ENCODE data around the gene PLAU. TPM values are rescaled to one million over a fixed set of nuclear protein-coding genes. Genes with fewer than 3 reads are reported as not detected.

PLAU gene
- total and polyA plus RNA-seq, 2 of the 13 experiments (the other 11 are each of a cell fraction or from before 2014, with no cell fraction given) = 0.45 to 11.2 TPM

GRCh38 chr10:73907841-73908517 lies 3.0 kb upstream of the PLAU start:
- Histone ChIP-seq H3K9ac (ENCODE audit: insufficient read depth, low read depth, low read length) (no peak overlapping the region), H3K4me2 (ENCODE audit: low read depth, low read length) (no peak overlapping the region), H4K20me1 (ENCODE audit: insufficient read depth, low read length) (no peaks in the 10 kb centered on the region), H3K27me3 (ENCODE audit: control insufficient read depth in 1 of 2, insufficient read depth in 2 of 2, low read length in 2 of 2) (peaks cover 4 to 13% of the 10 kb centered on the region in 2 experiments; a peak in 4 of 5 replicates), H2AFZ (ENCODE audit: low read length) (no peak overlapping the region), H3K9me3 (ENCODE audit: low read length) (no peaks in the 10 kb centered on the region), H3K4me3 (replicated peaks in 1 of 3; ENCODE audit: insufficient read depth in 1 of 3, low read depth in 2 of 3, low read length in 3 of 3) (no peak overlapping the region), H3K79me2 (ENCODE audit: insufficient read depth, low read length) (no peaks in the 10 kb centered on the region), H3K4me1 (ENCODE audit: insufficient read depth, low read length) (peaks cover 43% of the 10 kb centered on the region), H3K27ac (ENCODE audit: extremely low read length, insufficient read depth, low read length) (no peak overlapping the region), H3K36me3 (replicated peaks in 1 of 2; ENCODE audit: control insufficient read depth in 1 of 2, insufficient read depth in 2 of 2, low read length in 2 of 2) (no peaks in the 10 kb centered on the region)
- no TSS peak for BruUV-seq (replicated peaks)
- WGBS (ENCODE audit: low lambda C conversion rate) = 27% methylated on average over 5 of the region's 6 CpGs
- FAIRE-seq (no peak), ATAC-seq (no peak), DNase-seq (ENCODE audit: low spot score) (no peak)
- intact Hi-C loops (cut with micrococcal nuclease; ENCODE audit: unreplicated experiment) (no loop called here), in situ Hi-C loops (cut with HindIII; ENCODE audit: extremely low pct_ligation_motif_present, low pct_unique_long_range_greater_than_20kb) (no loop called here)
- ChIA-PET CTCF (ENCODE audit: low intra/inter-chr PET ratio, low total read pairs) (no interaction called here), POLR2A (no interaction called here)
- TF ChIP-seq ZNF264 (CRISPR knock-in tag; IDR thresholded peaks at IDR 0.05) (no peak), ZNF629 (CRISPR knock-in tag; conservative IDR thresholded peaks at IDR 0.05) (0 out of 2 replicates have a peak, but pooled peaks have one; percentile 26), RFXANK (CRISPR knock-in tag; IDR thresholded peaks at IDR 0.05) (no peak)

GRCh38 chr10:73908853-73909539 lies 1.9 kb upstream of the PLAU start:
- 11% methylated on average over 9 of the region's 10 CpGs for WGBS (ENCODE audit: low lambda C conversion rate)
- in situ Hi-C loops (cut with HindIII; ENCODE audit: extremely low pct_ligation_motif_present, low pct_unique_long_range_greater_than_20kb) = no loop called here
- Histone ChIP-seq H3K9me3 (ENCODE audit: low read length) (no peaks in the 10 kb centered on the region), H3K4me3 (replicated peaks in 1 of 3; ENCODE audit: insufficient read depth in 1 of 3, low read depth in 2 of 3, low read length in 3 of 3) (no peak overlapping the region), H3K36me3 (replicated peaks in 1 of 2; ENCODE audit: control insufficient read depth in 1 of 2, insufficient read depth in 2 of 2, low read length in 2 of 2) (no peaks in the 10 kb centered on the region), H3K79me2 (ENCODE audit: insufficient read depth, low read length) (no peaks in the 10 kb centered on the region), H4K20me1 (ENCODE audit: insufficient read depth, low read length) (no peaks in the 10 kb centered on the region), H3K27ac (ENCODE audit: extremely low read length, insufficient read depth, low read length) (no peak overlapping the region), H2AFZ (ENCODE audit: low read length) (no peak overlapping the region), H3K4me1 (ENCODE audit: insufficient read depth, low read length) (peaks cover 43% of the 10 kb centered on the region), H3K4me2 (ENCODE audit: low read depth, low read length) (peak overlapping the region; percentile 49), H3K9ac (ENCODE audit: insufficient read depth, low read depth, low read length) (no peak overlapping the region), H3K27me3 (ENCODE audit: control insufficient read depth in 1 of 2, insufficient read depth in 2 of 2, low read length in 2 of 2) (peaks cover 4 to 13% of the 10 kb centered on the region in 2 experiments; a peak in 4 of 5 replicates)
- DNase-seq (ENCODE audit: low spot score) (peak; percentile 35), ATAC-seq (no peak), FAIRE-seq (no peak)
- BruUV-seq (replicated peaks) = no TSS peak
- intact Hi-C loops (cut with micrococcal nuclease; ENCODE audit: unreplicated experiment) = no loop called here
- POLR2A ChIA-PET = no interaction called here
- no peak for TF ChIP-seq ZSCAN29 (CRISPR knock-in tag; conservative IDR thresholded peaks at IDR 0.05)
- no peak for TF ChIP-seq HNF1B (CRISPR knock-in tag; IDR thresholded peaks at IDR 0.05)
- TF ChIP-seq CBX5 (CRISPR knock-in tag; IDR thresholded peaks at IDR 0.05; ENCODE audit: borderline replicate concordance) = no peak
- no peak for TF ChIP-seq PREB (CRISPR knock-in tag; IDR thresholded peaks at IDR 0.05)
- TF ChIP-seq SUZ12 (IDR thresholded peaks at IDR 0.05; ENCODE audit: low read depth, low read length) = no peak
- TF ChIP-seq REPIN1 (CRISPR knock-in tag; IDR thresholded peaks at IDR 0.05; ENCODE audit: borderline replicate concordance, low read depth) = no peak
- no peak for TF ChIP-seq ZSCAN30 (CRISPR knock-in tag; IDR thresholded peaks at IDR 0.05)
- TF ChIP-seq SPEN (CRISPR knock-in tag; IDR thresholded peaks at IDR 0.05; ENCODE audit: low read depth) = no peak
- CTCF ChIA-PET (ENCODE audit: low intra/inter-chr PET ratio, low total read pairs) = no interaction called here
